Inferior parietal cortex (tissue), 1 donor: ENCODE data around the gene GYPC.

Experiments used
- DNase-seq: peaks from one replicate; pipeline ENCODE4 v3.0.0-alpha.2; 2016; ENCODE audit errors: extremely low spot score

The GYPC gene

GRCh38 chr2:126649101-126649500 lies 6.9 kb upstream of the GYPC start:
- DNase-seq = no peak

- no peak for DNase-seq
Measured at GRCh38 chr2:126650994-126651393, 5.0 kb upstream of the GYPC start.

GRCh38 chr2:126652323-126652891 lies 3.6 kb upstream of the GYPC start:
- DNase-seq = no peak

- no peak for DNase-seq
Measured at GRCh38 chr2:126653109-126653508, 2.8 kb upstream of the GYPC start.

- no peak for DNase-seq
Measured at GRCh38 chr2:126653761-126654160, 2.2 kb upstream of the GYPC start.

GRCh38 chr2:126655051-126655450 lies 907 bp upstream of the GYPC start:
- DNase-seq = no peak

GRCh38 chr2:126656431-126657147 lies 631 bp downstream of the GYPC start:
- no peak for DNase-seq

GRCh38 chr2:126657148-126657635 lies 1.2 kb downstream of the GYPC start:
- no peak for DNase-seq

GRCh38 chr2:126657636-126658318 lies 1.8 kb downstream of the GYPC start:
- no peak for DNase-seq

GRCh38 chr2:126658319-126658904 lies 2.5 kb downstream of the GYPC start:
- DNase-seq = no peak

GRCh38 chr2:126658905-126659561 lies 3.1 kb downstream of the GYPC start:
- no peak for DNase-seq

GRCh38 chr2:126659562-126660467 lies 3.9 kb downstream of the GYPC start:
- no peak for DNase-seq

GRCh38 chr2:126660971-126661370 lies 5.0 kb downstream of the GYPC start:
- DNase-seq = no peak

- no peak for DNase-seq
Measured at GRCh38 chr2:126661702-126662500, 5.9 kb downstream of the GYPC start.

- DNase-seq = no peak
Measured at GRCh38 chr2:126662621-126663020, 6.7 kb downstream of the GYPC start.

- no peak for DNase-seq
Measured at GRCh38 chr2:126663184-126663963, 7.4 kb downstream of the GYPC start.

- DNase-seq = no peak
Measured at GRCh38 chr2:126664234-126664633, 8.3 kb downstream of the GYPC start.

GRCh38 chr2:126664639-126665038 lies 8.7 kb downstream of the GYPC start:
- no peak for DNase-seq

- DNase-seq = no peak
Measured at GRCh38 chr2:126665483-126665882, 9.5 kb downstream of the GYPC start.
